ENCODE results near the gene ANKFY1.

The ANKFY1 gene

DNA sequence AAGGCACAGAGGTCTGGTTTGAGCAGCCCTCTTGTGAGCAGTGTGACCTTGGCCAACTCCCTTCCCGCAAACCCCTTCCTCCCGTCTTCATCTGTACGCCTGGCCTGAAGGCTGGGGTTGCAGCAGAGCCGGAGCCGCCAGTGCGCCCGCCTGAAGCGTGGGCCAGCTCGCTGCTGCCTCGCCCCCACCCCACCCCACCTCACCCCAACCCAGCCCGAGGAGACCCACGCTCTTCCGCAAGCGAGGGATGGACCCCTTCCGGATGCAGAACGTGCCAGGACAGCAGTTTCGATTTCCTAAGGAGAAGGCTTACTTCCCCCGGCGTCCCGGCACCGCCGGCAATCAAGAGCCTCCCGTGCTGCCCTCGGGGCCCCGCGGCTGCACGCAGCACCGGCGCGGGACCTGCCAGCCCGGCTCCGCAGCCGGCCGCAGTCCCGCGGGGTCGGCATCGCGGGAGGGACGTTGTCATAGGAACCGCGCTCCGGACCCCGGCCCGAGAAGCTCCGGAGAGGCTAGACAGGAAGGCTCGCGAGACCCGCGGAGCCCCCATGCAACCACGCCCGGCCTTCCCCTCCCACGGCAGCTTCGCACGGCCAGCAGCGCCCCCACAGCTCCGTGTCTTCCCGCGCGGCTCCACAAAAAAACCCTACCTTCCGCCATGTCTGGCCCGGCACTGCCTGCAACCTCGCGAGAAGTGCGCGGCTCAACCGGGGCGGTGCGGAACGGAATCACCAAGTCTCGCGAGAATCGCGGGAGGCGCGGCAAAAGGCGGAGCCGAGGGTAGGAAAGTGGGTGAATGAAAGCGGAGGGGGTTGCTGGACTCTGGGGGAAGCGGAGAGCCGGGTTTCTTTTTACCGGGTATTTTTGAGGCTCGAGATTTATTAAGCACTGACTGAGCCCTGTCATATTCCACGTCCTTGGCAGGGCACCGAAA is at the start of gene ANKFY1:
Gene ANKFY1 (minus strand): TSS at position 698 of the 934 bp plus-strand sequence. CDS start 38 bp downstream, at position 660.
- H3K4me1 Mint-ChIP-seq: peaks cover 35% of the 10 kb centered on the region
- H3K4me3 Mint-ChIP-seq: peak within 1 kb of the TSS; percentile 87
- H3K9me3 Mint-ChIP-seq: no peaks in the 10 kb centered on the region
- H3K36me3 Mint-ChIP-seq (ENCODE audit: insufficient read depth): peaks cover 14% of the 10 kb centered on the region
- H3K27ac Mint-ChIP-seq (ENCODE audit: low read depth): peak within 1 kb of the TSS; percentile 95
- DNase-seq (ENCODE audit: low spot score in 2 of 2) (peak; percentile 97), ATAC-seq (replicated peaks; ENCODE audit: extremely low read depth, poor library complexity, severe bottlenecking) (peak; percentile 98)
- H3K27me3 Mint-ChIP-seq: no peaks in the 10 kb centered on the region

DNA sequence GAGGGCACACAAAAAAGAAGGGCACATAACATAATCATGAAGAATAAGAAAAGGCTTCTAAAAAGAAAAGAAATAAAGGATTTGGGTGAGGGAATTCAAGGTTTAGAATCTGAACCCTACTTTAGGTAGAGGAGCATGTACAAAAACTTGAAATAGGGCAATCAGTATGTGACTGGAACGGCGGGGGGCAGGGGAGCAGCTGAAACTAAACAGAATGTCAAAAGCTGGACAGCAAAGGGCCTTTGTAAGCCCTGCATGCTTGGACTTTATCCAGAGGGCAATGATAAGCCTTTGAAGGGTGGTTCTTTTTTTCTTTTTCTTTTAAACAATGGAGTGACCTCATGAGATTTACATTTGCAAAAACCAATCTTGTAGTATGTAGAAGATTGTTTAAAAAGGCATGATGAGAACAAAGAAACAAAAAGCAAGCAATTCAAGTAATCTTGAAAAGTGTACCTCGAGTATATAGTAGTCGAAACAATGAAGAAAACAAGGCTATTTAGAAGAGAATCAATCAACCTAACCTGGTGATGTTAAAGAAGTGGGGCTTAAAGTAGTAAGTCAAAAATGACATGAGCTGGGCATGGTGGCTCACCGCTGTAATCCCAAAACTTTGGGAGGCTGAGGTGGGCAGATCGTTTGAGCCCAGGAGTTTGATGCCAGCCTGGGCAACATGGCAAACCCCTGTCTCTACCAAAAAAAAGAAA is 46.7 kb upstream of the ANKFY1 start:
- ATAC-seq (replicated peaks; ENCODE audit: extremely low read depth, poor library complexity, severe bottlenecking) (no peak), DNase-seq (ENCODE audit: low spot score in 2 of 2) (no peak)
- Mint-ChIP-seq H3K9me3 (no peaks in the 10 kb centered on the region), H3K4me3 (no peak overlapping the region), H3K4me1 (peaks cover 67% of the 10 kb centered on the region), H3K27ac (ENCODE audit: low read depth) (peak overlapping the region; percentile 25), H3K27me3 (no peaks in the 10 kb centered on the region), H3K36me3 (ENCODE audit: insufficient read depth) (peaks cover 23% of the 10 kb centered on the region)

GRCh38 chr17:4309897-4310296 is 46.1 kb upstream of the ANKFY1 start:
- Mint-ChIP-seq H3K9me3 (no peaks in the 10 kb centered on the region), H3K36me3 (ENCODE audit: insufficient read depth) (peaks cover 26% of the 10 kb centered on the region), H3K27ac (ENCODE audit: low read depth) (peak overlapping the region; percentile 25), H3K4me3 (no peak overlapping the region), H3K4me1 (peaks cover 64% of the 10 kb centered on the region), H3K27me3 (no peaks in the 10 kb centered on the region)
- DNase-seq (ENCODE audit: low spot score in 2 of 2): no peak
- no peak for ATAC-seq (replicated peaks; ENCODE audit: extremely low read depth, poor library complexity, severe bottlenecking)

DNA sequence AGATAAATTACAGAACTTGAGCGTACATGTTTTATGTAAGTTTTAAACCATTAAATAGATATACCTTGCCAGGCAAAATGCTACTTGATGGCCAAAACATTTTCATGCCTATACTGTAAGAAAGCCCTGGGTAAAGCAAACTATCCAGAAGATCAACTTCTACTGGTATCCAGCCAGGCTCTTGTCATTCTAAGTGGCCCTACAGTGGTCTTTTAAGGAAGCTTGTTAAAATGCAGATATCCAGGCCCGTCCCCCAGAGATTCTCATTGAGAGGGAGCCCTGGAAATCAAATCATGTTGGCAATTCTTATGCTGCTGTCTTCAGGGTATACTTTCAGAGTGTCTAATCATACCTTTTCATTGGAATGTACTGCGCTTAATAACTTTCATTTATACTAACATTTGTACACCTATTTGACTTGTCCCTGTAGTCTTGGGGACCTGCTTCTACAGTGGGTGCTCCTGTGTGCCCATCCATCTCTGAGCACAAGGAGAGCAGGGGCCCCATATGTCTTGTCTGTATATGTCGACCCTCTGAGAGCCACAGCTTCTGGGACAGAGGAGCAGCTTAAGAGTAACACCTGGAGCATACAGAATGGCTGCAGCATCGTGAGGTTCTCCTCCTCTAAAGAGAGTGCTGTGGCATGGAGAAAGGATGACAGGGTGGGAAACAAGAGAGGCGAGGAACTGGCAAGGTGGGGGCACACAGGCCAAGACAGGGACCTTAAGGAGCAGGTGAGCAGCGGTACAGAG is 43.6 kb upstream of the ANKFY1 start:
- Mint-ChIP-seq H3K9me3 (no peaks in the 10 kb centered on the region), H3K27ac (ENCODE audit: low read depth) (no peak overlapping the region), H3K4me1 (peaks cover 40% of the 10 kb centered on the region), H3K36me3 (ENCODE audit: insufficient read depth) (peaks cover 24% of the 10 kb centered on the region), H3K27me3 (no peaks in the 10 kb centered on the region), H3K4me3 (no peak overlapping the region)
- DNase-seq (ENCODE audit: low spot score in 2 of 2): no peak
- ATAC-seq (replicated peaks; ENCODE audit: extremely low read depth, poor library complexity, severe bottlenecking): no peak

DNA sequence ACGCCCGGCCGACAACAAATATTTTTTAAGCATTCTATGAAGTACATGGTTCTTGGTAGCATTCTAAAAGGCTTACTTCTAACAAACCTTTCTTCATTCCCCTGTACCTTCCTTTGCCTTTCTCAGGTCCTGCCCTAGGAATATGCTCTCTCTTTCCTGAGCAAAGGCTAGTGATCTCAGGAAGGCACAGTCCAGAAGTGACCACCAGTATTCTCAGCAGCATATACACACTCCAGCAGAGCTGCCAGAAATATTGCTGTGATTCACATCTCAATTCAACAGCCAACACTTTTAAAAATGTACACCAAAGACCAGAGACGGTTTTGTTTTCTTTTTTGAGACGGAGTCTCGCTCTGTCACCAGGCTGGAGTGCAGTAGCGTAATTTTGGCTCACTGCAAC is 41.4 kb upstream of the ANKFY1 start:
- Mint-ChIP-seq H3K27me3 (no peaks in the 10 kb centered on the region), H3K36me3 (ENCODE audit: insufficient read depth) (peaks cover 30% of the 10 kb centered on the region), H3K27ac (ENCODE audit: low read depth) (no peak overlapping the region), H3K4me1 (peaks cover 23% of the 10 kb centered on the region), H3K9me3 (no peaks in the 10 kb centered on the region), H3K4me3 (no peak overlapping the region)
- DNase-seq (ENCODE audit: low spot score in 2 of 2) (no peak), ATAC-seq (replicated peaks; ENCODE audit: extremely low read depth, poor library complexity, severe bottlenecking) (no peak)

DNA sequence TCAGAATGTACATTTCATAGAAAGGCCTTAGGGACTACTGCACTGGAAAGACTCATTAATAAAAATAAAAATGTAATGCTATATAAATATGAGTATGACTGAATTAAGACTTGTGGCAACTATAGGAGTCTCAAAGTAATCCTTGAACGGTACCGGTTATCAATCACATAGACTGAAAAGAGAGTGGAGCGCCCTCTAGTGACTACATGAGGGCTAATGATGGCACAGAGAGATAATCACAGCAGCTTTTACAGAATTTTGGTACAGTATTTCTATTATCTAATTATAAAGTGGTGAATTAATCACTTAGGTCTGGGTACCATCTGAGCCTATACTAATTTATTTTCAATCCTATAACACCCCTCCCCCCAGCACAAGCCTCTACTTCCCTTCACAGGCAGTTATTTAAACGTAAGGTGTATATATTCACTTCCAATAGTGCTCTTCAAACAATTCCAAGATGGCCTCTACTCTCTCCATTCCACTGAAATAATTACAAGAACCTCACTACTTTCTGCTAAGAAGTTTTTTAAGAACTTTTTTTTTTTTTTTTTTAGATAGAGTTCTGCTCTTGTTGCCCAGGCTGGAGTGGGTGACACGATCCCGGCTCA is 40.7 kb upstream of the ANKFY1 start:
- peaks cover 30% of the 10 kb centered on the region for H3K36me3 Mint-ChIP-seq (ENCODE audit: insufficient read depth)
- DNase-seq (ENCODE audit: low spot score in 2 of 2) (peak; percentile 25 to 28), ATAC-seq (replicated peaks; ENCODE audit: extremely low read depth, poor library complexity, severe bottlenecking) (peak; percentile 77)
- no peak overlapping the region for H3K4me3 Mint-ChIP-seq
- no peaks in the 10 kb centered on the region for H3K27me3 Mint-ChIP-seq
- no peak overlapping the region for H3K27ac Mint-ChIP-seq (ENCODE audit: low read depth)
- peaks cover 20% of the 10 kb centered on the region for H3K4me1 Mint-ChIP-seq
- H3K9me3 Mint-ChIP-seq: no peaks in the 10 kb centered on the region

- DNase-seq (ENCODE audit: low spot score in 2 of 2) (no peak), ATAC-seq (replicated peaks; ENCODE audit: extremely low read depth, poor library complexity, severe bottlenecking) (no peak)
- Mint-ChIP-seq H3K27me3 (no peaks in the 10 kb centered on the region), H3K36me3 (ENCODE audit: insufficient read depth) (peaks cover 21% of the 10 kb centered on the region), H3K27ac (ENCODE audit: low read depth) (no peak overlapping the region), H3K4me3 (no peak overlapping the region), H3K9me3 (no peaks in the 10 kb centered on the region), H3K4me1 (peaks cover 21% of the 10 kb centered on the region)
These were observed 37.3 kb upstream of the ANKFY1 start for GRCh38 chr17:4301066-4301465.

- Mint-ChIP-seq H3K4me3 (no peak overlapping the region), H3K27me3 (no peaks in the 10 kb centered on the region), H3K36me3 (ENCODE audit: insufficient read depth) (peaks cover 22% of the 10 kb centered on the region), H3K27ac (ENCODE audit: low read depth) (peak overlapping the region; percentile 38), H3K4me1 (peaks cover 30% of the 10 kb centered on the region), H3K9me3 (no peaks in the 10 kb centered on the region)
- no peak for DNase-seq (ENCODE audit: low spot score in 2 of 2)
- no peak for ATAC-seq (replicated peaks; ENCODE audit: extremely low read depth, poor library complexity, severe bottlenecking)
These were observed 33.6 kb upstream of the ANKFY1 start for GRCh38 chr17:4297351-4297750.

GRCh38 chr17:4295686-4296085 is 31.9 kb upstream of the ANKFY1 start:
- H3K4me3 Mint-ChIP-seq: no peak overlapping the region
- peaks cover 14% of the 10 kb centered on the region for H3K36me3 Mint-ChIP-seq (ENCODE audit: insufficient read depth)
- DNase-seq (ENCODE audit: low spot score in 2 of 2) (no peak), ATAC-seq (replicated peaks; ENCODE audit: extremely low read depth, poor library complexity, severe bottlenecking) (no peak)
- H3K27ac Mint-ChIP-seq (ENCODE audit: low read depth): peak overlapping the region; percentile 52
- no peaks in the 10 kb centered on the region for H3K27me3 Mint-ChIP-seq
- H3K9me3 Mint-ChIP-seq: no peaks in the 10 kb centered on the region
- peaks cover 32% of the 10 kb centered on the region for H3K4me1 Mint-ChIP-seq

- ATAC-seq (replicated peaks; ENCODE audit: extremely low read depth, poor library complexity, severe bottlenecking) (no peak), DNase-seq (ENCODE audit: low spot score in 2 of 2) (no peak)
- H3K36me3 Mint-ChIP-seq (ENCODE audit: insufficient read depth): peaks cover 18% of the 10 kb centered on the region
- H3K4me1 Mint-ChIP-seq: peaks cover 22% of the 10 kb centered on the region
- H3K27ac Mint-ChIP-seq (ENCODE audit: low read depth): no peak overlapping the region
- H3K9me3 Mint-ChIP-seq: no peaks in the 10 kb centered on the region
- H3K27me3 Mint-ChIP-seq: no peaks in the 10 kb centered on the region
- no peak overlapping the region for H3K4me3 Mint-ChIP-seq
These were observed 29.8 kb upstream of the ANKFY1 start for GRCh38 chr17:4293572-4293971.

GRCh38 chr17:4287710-4288109 is 23.9 kb upstream of the ANKFY1 start:
- Mint-ChIP-seq H3K27me3 (no peaks in the 10 kb centered on the region), H3K27ac (ENCODE audit: low read depth) (no peak overlapping the region), H3K4me3 (no peak overlapping the region), H3K9me3 (no peaks in the 10 kb centered on the region), H3K4me1 (peaks cover 6% of the 10 kb centered on the region), H3K36me3 (ENCODE audit: insufficient read depth) (peaks cover 35% of the 10 kb centered on the region)
- no peak for DNase-seq (ENCODE audit: low spot score in 2 of 2)
- ATAC-seq (replicated peaks; ENCODE audit: extremely low read depth, poor library complexity, severe bottlenecking): no peak

DNA sequence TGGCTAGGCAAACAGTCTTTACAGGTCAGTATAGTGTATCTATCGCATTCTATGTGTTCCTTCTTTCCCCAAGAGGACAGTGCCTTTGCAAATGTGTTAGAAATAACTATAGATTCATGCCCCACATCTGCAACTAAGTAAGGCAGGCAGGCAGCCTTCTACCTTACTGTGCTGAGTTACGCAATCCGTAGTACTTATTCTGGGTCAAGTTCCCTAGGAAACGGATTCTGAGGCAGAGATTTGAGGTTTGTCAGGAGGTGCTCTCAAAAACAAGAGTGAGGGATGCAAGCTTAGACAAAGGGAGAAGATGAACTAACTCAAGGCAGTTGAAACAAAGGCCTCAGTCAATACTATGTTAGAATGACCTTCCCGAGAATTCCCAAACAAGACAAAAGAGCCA is 12.7 kb upstream of the ANKFY1 start:
- peak overlapping the region; percentile 38 for H3K27ac Mint-ChIP-seq (ENCODE audit: low read depth)

More for the DNA sequence above, 12.7 kb upstream of the ANKFY1 start:
- peaks cover 9% of the 10 kb centered on the region for H3K4me1 Mint-ChIP-seq
- no peak overlapping the region for H3K4me3 Mint-ChIP-seq
- ATAC-seq (replicated peaks; ENCODE audit: extremely low read depth, poor library complexity, severe bottlenecking) (no peak), DNase-seq (ENCODE audit: low spot score in 2 of 2) (no peak)
- no peaks in the 10 kb centered on the region for H3K27me3 Mint-ChIP-seq
- H3K9me3 Mint-ChIP-seq: no peaks in the 10 kb centered on the region
- H3K36me3 Mint-ChIP-seq (ENCODE audit: insufficient read depth): peaks cover 30% of the 10 kb centered on the region

Data from central memory CD8-positive, alpha-beta T cell (primary cell).